CD4-positive, alpha-beta T cell treated with Interleukin-15 for 4 hours (primary cell): ENCODE measurements around the gene ALX4.
A peak's percentile ranks its signal among the peaks of the same experiment; 100 is the strongest.

Experiments
- DNase-seq: peaks from one replicate; pipeline ENCODE4 v3.0.0-alpha.2; 2020; ENCODE audit warnings: low spot score

Gene ALX4

DNA sequence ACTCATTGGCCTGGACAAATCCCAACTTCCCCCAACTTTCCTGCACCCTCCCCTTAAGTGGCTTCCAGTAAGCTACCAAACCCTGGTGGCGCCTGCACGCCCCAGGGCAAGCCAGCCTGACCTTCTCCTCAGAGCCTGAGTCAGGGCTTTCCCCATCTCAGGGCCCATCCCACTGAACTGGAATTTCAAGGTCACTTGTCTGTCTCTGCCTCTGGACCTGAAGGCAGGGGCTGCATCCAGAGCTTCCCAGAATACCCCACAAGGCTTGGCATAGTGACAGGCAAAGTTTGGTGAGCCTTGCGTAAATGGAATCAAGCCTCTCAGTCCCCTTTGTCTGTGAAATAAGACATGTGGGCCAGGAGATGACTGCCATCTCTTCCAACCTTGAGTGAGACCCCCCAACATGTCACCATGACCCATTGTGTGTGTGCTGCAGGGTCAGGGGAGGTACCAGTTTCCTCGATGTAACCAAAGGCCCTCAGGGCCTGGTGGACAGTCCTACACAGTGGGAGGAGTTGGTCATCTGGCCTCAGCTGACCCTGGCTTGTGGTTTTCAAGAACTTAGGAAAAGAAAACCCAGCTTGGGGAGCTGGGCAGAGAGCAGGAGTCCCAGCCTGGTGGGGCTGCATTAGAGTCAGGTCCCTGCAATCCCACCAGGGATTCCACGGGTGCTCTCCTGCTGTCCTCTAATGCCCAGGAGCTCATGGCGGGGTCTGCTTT lies 8.9 kb downstream of the ALX4 start:
- no peak for DNase-seq

DNA sequence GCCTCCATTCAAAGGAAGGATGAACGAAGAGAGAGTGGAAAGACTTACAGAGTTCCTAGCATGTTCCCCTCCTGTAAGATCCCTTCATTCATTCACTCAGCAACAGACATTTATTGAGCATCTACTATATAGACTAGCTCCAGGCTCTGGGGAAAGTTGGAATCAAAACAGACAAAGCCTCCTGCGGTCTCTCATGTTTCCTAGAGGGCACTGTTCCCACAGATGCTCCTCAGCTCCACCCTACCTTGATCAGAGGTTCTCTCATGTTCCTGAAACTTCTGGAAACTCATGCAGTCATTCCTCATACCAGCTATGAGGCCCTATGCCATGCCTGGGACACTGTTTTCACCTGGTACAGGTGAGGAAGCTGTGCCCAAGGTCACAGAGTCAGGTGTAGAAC lies 11.1 kb downstream of the ALX4 start:
- DNase-seq: no peak

DNA sequence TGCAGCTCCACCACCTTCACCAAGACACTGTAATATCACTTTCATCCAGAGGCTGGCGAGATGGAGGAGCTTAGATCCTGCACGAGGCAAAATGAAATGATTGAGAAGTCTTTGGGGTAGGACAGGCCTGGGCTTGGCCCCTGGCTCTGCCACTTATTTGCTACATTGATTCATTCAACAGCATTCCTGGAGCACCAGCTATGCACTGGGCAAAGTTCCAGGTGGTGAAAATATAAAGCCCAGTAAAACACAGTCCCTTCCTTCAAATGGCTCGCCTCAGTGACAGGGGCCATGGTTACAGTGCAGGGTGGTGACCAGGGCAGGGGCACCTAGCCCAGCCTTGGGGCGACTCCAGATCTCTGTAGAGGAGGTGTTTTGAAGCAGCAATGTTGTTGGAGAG lies 19.7 kb downstream of the ALX4 start:
- DNase-seq: no peak

DNA sequence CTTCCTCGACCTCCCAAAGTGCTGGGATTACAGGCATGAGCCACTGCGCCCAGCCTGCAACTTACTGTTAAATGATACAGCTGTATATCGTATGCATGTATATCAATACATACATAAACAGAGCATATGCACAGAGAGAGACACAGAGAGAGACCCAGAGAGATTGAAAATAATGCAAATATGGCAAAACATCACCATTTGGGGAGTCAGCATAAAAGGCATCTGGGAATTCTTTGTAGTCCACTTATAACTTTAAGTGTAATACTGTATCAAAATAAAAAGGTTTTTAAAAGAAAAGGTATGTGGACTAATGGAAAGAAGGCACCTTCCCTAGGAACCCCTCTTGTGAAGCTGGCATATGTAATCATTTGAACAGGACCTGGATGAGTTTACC lies 21.8 kb downstream of the ALX4 start:
- DNase-seq: no peak

DNA sequence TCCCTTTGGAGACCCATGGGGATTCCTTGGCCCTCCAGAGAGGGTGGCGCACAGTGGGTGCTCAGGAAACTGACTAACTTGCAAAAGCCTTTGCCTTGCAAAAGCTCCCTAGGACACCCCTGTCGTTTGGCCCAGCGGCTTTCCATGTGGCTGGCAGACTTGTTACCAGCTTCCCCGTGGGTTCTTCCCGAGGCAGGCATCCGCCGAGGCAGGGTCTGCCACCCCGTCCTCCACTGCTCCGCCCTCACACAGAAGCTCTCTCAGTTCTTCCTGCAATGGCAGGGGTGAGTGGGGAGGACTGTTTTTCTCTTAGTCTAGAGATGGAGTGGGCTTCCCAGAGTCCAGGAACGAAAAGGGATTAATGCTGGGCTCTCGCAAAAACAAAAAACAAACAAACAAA lies 23.0 kb downstream of the ALX4 start:
- DNase-seq: no peak

DNA sequence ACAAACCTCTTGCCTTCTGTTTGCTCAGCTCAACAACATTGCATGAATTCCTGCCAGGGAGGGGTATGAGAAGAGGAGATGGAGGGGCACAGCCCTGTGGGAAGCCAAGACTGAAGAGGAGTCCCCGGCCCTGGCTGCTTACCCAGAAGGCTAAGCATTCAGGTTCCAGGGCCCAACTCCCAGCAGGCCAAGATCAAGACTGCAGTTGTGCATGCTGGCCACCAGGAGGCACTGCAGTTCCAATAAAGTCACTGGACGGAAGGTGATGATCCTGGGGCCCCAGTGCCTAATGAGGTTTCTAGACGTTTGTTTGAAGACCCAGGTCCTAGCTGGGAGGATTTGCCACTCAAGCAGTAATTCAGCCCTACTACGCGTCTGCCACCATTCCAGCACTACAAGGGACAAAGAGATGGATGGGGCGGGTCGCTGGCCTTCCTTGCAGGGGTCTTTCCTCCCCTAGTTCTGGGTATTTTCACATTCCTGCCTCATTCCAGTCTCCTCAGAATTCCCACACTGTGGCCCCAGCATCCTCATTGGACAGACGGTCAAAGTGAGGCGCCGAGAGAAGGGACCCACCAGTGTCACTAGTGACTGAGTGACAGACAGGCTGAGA lies 23.6 kb downstream of the ALX4 start:
- peak; percentile 41 for DNase-seq

DNA sequence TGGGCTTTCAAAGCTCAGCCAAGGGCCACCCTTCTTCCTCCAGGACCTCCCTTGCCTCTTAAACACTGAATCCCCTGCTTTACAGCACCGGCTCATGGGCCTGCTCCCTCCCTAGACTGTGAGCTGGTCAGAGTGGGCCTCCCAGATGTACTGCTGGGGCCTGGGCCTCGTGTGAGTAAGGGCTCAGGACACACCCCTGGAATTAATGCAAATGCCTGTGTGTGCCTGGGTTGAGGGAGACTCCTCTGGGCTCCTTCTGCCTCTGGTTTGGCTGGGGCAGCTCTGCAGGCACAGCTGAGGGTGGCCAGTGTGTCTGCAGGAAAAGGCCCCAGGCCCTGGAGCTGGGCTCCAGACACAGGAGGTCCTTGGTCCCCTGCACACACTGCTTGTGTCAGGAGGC lies 24.2 kb downstream of the ALX4 start:
- DNase-seq: no peak

DNA sequence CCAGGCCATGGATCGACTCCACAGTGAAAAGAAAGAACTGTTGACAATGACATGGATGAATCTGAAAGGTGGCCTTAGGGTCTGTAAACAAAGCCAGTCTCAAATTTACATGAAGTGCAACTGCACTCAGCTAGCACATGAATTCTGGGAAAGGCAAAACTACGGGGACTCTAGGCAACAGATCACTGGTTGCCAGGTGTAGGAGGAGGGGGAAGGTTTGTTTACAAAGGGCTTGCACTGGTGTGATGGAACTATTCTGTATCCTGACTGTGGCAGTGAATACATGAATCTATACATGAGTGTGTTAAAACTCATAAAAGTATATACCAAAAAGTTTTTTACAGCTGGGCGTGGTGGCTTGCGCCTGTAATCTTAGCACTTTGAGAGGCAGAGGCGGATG lies 27.3 kb downstream of the ALX4 start:
- DNase-seq: no peak

DNA sequence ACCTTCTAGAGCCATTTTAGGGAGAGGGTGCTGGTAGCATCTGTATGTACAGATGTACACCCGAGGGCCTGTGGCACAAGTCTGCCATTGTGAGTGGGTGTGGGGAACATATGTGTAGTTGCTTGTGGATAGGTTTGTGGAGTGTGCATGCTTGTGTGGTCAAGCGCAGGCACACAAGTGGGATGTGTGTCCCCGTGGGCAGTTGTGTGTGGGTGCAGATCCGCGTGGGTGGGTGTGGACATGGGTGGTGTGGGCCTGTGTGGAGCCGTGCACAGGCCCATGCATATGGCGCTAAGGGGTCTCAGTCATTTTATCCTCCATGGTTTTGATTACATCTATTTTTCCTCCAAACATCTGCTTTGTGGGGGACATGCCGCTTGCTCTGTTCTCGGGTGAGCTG lies 28.8 kb downstream of the ALX4 start:
- DNase-seq: no peak

DNA sequence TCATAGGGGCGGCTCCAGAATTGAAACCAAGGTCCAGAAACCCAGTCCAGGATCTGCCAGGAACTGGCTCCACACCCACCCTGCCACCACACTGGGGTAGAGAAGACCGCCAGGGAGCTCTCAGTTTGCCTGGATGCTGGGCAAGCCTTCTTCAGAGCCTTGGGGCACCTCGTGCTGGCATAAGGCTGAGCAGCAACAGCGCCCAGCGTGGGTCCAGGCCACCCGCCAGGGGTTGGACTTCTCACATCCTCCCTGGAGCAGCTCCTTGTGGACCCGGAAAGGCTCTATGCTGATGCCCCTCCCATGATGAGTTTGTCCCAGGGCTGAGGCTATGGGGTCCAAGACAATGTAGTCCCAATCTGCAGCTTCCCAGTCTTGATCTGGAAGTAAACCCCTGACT lies 29.7 kb downstream of the ALX4 start:
- DNase-seq: no peak

DNA sequence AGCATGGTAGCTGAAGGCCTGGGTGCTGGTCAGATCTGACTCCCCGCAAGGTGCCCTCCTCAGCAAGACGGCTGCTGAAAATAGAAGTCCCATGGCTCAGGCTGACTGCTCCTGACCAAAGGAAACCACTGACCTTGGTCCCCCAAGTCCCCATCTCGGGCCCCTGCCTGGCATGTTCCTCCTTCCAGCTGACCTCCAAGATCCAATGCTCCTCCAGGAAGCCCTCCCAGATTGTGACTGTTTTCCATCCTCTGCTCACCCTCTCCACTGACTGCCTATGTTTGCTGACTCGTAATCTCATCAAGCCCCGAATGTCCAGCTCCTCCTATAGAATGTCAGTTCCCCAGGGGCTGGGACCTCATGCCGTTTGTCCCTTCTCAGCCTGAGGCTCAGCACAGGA lies 30.5 kb downstream of the ALX4 start:
- no peak for DNase-seq

DNA sequence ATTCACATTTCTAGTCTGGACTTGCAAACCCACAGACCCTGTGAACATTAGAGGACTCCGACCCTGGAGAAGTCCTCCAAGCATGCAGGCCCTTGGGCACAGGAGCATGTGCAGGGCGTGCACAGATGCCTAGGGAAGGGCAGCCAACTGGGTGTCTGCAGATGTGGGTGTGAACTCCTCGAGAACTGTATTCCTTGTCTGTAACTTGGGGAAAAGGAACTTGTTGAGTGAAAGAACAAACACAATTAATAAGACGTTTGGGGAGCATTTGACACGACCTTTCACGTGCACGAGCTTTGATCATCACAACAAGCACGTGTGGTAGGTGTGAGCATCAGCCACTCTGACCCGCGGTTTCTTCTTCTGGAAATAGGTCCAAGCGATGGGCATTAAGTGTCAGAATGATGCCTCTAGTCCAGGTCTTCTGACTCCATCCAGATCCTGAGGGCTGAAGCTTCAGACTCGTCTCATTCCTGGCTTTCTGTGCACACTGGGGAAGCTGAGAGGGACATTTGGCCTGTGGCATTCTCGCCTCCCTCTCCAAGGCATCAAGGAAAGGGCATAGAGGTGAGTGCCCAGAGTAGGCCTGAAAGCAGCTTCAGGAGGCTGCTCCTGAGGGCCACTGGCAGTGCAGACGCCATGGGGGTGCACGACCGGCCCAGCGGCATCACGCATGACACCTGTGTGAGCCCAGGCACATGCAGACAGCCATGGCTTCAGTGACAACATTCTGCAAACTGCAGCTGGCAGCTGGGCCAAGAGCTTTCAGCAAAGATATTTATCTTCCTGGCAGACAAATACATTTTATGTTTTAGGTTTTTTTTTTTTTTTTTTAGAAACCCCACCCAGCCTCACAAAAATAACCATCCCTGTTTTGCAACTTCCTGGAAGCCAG lies 32.5 kb downstream of the ALX4 start:
- no peak for DNase-seq

DNA sequence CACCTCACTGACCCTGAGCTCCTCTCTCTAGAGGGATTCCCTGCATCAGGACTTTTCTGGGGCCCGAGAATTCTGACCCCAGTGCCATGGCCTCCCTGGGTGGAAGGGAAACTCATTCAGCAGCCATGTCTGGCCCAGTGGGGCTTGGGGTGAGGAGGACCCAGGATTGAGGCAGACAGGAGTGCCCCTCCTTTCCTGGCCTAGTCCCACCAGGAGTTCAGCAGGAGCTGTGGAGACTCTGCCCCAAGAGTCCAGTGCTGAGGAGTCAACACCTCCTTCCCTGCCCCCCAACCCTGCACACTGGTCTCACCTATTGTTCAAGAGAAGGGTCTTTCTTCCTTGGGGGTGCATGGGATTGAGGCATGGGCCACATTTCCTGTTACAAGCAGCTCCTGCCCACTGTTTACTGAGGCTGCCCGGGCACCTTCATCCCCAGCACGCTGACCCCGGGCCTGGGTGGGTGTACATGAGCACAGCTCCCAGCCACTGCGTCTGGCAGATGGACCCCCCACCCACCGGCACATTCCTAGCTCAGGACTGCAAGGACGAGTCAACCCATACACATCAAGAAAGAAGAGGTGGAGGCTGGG lies 33.9 kb downstream of the ALX4 start:
- DNase-seq: no peak

DNA sequence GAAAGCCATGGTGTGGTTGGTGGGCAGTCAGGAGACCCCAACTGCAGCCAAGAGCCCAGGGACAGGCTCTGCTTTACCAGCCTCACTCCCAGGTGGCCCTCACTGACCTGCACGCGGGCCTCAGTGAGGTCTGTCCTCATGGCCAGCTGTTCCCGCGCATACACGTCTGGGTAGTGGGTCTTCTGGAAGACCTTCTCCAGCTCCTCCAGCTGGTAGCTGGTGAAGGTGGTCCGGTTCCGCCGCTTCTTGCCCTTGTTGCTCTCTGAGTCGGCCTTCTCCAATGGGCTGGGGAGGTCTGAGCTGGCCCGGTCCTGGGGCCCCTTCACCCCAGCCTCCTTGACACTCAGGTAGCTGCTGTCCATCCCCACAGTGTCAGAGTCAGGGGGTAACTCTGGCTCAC lies 34.7 kb downstream of the ALX4 start:
- no peak for DNase-seq

DNA sequence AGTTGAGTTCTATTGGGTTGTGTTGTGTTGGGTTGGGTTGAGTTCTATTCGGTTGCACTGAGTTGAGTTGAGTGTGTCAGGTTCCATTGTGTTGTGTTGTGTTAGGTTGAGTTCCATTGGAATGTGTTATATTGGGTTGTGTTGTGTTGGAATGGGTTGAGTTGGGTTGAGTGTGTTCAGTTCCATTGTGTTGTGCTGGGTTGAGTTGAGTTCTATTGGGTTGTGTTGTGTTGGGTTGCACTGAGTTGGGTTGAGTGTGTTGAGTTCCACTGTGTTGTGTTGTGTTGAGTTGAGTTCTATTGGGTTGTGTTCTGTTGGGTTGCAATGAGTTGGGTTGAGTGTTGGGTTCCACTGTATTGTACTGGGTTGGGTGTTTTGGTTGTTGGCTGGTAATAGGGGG lies 35.5 kb downstream of the ALX4 start:
- DNase-seq: no peak

DNA sequence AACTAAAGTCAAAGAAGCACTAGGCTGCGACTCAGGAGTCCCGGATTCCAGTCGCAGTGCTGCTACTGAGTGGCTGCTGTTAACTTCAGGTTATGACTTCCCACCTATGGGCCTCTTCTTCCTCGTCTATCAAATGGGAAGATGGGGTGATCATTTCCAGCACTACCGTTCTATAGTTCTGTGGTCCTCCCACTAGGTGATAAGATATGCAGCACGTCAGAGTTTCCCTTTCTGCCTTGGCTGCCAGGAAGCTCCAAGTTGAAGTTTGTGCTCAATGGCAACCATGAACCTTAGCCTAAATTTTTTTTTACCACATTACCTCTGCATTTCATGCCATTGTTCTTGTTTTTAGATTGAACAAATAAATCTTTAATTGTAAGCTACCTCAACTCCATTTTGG lies 38.7 kb downstream of the ALX4 start:
- no peak for DNase-seq

DNA sequence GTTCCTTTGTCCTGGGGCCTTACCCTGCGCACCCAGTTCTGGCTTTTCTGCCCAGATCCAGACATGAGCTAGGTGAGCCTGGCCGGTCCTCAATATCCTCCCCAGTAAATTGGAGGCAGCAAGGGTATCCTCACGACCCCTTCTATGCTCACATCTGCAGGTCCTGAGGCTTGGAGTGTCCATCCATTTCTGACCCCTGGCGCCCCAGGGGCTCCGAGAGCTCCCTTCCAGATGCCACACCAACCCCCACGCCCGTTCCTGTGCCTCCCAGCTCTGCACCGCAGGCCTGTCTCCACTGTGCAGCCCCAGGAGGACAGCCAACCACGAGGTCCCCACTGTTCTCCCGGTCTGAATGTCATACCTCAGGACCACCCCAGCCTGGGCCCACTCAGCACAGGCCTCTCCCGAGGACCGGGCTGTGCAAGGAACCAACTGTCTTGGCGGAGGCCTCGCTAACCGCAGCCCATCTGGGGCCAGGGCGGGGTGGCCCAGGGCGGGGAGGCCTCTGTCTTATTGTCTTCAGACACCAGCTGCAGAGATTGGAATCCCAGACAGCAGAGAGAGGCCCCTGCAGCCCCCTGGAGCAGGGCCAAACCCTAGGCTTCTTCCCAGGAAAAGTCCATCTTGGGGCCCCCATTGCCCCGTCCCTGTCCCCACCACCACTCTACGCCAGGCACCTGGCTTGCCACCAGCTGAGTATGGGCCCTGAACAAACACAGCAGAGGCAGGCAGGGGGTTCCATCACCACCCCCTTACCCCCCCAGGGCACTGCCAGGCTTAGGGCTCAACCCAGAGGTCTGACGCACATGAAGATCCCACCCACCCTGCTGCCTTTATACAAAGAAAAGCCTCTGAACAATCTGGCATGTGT lies 39.3 kb downstream of the ALX4 start:
- DNase-seq: no peak

DNA sequence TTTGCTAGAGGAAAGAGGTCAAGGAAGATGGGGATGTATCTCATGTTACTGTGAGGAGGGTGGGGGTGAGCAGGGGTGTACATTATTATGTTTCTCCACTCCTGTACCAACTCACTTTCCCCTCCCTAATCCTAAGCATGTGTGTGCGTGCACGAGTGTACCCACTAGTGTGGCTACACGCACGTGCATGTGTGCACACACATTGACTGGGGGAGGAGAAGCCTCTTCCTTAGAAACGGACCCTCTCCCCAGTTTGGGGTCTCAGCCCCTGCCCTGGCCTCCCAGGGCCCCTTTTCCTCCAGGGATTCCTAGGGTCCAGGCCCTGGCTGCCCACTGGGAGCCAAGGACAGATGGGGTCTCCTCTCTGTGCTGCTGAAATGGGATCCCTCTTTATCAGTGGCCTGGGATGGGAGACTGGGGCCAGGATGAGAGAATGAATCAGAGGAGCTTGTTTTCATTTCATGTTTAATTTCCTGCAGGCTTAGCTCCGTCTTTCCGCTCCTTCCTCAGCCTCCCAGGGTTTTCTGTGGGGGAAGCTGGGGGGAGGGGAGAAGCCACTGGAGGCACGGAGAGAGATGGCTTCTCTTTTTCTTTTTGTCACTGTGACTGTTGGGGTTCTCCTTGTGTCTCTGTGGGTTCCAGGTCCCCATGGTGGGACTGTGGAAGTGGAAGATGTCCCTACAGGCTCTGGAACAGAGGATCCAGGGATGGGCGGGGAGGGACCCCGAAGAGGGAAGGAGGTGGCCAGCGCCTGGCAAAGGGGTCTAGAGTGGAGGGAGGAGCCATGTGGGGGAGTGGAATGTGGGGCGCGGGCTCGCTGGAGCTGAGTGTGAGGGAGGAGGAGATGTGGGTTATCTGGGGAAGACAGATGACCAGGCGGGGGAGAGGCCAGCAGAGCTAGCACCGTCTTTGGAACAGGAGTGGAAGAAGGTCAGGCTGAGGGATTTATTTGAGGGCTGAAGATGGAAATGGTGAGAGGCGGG lies 40.3 kb downstream of the ALX4 start:
- no peak for DNase-seq

DNA sequence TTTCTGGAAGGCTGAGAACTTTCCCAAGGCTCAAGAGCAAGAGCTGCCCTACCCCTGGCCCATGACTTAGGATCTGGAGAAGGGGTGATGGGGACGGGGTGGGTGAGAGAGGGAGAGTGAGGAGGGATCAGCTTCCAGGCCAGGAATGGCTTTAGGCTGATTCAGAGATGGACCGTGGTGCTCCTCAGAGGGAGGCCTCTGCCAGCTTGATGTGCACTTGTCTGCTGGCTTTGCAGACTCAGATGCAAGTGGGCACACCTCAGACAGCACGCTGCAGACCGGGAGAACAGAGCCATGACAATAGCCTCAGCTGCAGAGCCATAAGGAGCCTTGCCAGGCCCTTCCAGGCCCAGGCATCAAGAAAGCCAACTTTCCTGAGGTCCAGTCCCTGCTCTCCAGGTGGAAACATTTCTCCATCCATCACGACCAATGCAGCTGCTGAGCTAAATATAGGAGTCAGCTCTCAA lies 41.3 kb downstream of the ALX4 start:
- no peak for DNase-seq
